ENCODE results near the gene PTPRO. TPM values are rescaled to one million over a fixed set of nuclear protein-coding genes. Genes with fewer than 3 reads are reported as not detected.

PTPRO gene
- total RNA-seq, 1 experiment from 2014 or later, result 1.3 TPM

GRCh38 chr12:15411842-15412241, 89.5 kb downstream of the PTPRO start:
- no peaks in the 10 kb centered on the region for H3K27me3 ChIP-seq
- H3K4me3 ChIP-seq, result no peak overlapping the region
- no peaks in the 10 kb centered on the region for H3K9me3 ChIP-seq

GRCh38 chr12:15417691-15418090, 95.4 kb downstream of the PTPRO start:
- no peak for DNase-seq
- Histone ChIP-seq H3K9me3 (no peaks in the 10 kb centered on the region), H3K4me3 (no peak overlapping the region), H3K27me3 (no peaks in the 10 kb centered on the region), H3K36me3 (no peaks in the 10 kb centered on the region)

More at GRCh38 chr12:15411842-15412241, 89.5 kb downstream of the PTPRO start:
- no peaks in the 10 kb centered on the region for H3K36me3 ChIP-seq
- DNase-seq, result no peak

DNA sequence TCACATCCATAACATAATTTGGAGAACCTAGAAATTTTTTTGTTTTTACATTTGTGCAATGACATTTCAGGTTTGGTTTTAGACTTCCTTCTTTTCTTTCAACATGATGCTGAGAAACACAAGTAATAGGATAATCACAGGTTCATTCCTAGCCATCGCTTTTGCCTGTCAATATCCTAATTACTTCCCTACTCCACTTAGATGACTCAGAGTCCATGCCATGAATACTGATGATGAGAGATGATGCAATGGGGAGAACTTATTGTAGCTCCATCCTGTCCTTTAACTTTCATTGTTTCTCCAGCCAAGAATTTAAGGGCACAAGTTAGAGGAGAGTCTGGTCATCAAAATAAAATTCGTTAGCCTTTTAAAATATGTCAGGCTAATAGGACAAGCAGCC, 101.3 kb downstream of the PTPRO start:
- no peak for DNase-seq
- H3K9me3 ChIP-seq, result no peaks in the 10 kb centered on the region
- no peaks in the 10 kb centered on the region for H3K36me3 ChIP-seq
- H3K27me3 ChIP-seq, result no peaks in the 10 kb centered on the region
- H3K4me3 ChIP-seq, result no peak overlapping the region

- no peaks in the 10 kb centered on the region for H3K36me3 ChIP-seq
- H3K27me3 ChIP-seq, result no peaks in the 10 kb centered on the region
- no peak for DNase-seq
- H3K9me3 ChIP-seq, result no peaks in the 10 kb centered on the region
- H3K4me3 ChIP-seq, result no peak overlapping the region
Measured at GRCh38 chr12:15427913-15428312, 105.6 kb downstream of the PTPRO start.

DNA sequence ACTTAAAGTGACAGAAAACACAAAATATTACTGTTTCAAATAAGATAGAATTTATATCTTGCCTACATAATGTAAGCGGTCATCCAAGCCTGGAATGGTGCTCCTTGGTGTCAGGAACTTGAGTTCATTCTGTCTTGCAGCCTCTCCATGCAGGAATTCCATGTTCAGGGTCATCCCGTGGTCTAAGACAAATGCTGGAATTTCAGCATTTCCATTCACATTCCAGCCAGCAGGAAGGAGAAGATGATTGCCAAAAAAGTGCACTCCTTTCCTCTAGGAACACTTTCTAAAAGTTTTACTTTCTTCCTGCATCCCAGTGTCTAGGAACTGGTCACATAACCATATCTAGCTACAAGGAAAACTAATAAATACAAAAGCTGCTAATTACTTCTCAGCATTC, 106.3 kb downstream of the PTPRO start:
- DNase-seq, result no peak
- Histone ChIP-seq H3K4me3 (no peak overlapping the region), H3K36me3 (no peaks in the 10 kb centered on the region)

GRCh38 chr12:15429262-15429661, 107.0 kb downstream of the PTPRO start:
- no peaks in the 10 kb centered on the region for H3K9me3 ChIP-seq
- DNase-seq, result no peak
- no peaks in the 10 kb centered on the region for H3K27me3 ChIP-seq
- H3K36me3 ChIP-seq, result no peaks in the 10 kb centered on the region
- H3K4me3 ChIP-seq, result no peak overlapping the region

More for the DNA sequence above, 106.3 kb downstream of the PTPRO start:
- Histone ChIP-seq H3K9me3 (no peaks in the 10 kb centered on the region), H3K27me3 (no peaks in the 10 kb centered on the region)

DNA sequence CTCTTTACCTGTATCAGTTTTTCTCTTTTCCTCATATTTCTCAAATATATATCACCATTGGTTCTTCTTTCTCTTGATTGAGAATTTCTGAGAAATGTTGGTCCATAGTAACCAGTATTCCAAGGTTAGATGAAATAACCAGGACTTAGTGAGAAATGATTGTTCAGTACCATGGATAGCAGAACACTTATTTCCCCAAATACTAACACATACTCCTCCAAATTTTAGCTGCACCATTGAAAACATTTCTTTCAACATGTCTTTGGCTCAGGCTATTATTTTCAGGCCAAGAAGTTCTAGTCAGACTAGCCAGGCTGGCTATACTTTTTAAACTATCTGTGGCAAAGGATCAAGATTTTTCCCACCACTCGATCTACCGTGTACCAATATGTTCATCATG, 113.3 kb downstream of the PTPRO start:
- peaks cover 5% of the 10 kb centered on the region for H3K9me3 ChIP-seq
- no peaks in the 10 kb centered on the region for H3K27me3 ChIP-seq
- no peak overlapping the region for H3K4me3 ChIP-seq
- no peaks in the 10 kb centered on the region for H3K36me3 ChIP-seq
- DNase-seq, result no peak

GRCh38 chr12:15439459-15439858, 117.2 kb downstream of the PTPRO start:
- H3K27me3 ChIP-seq, result no peaks in the 10 kb centered on the region
- DNase-seq, result no peak
- peaks cover 7% of the 10 kb centered on the region for H3K9me3 ChIP-seq
- no peak overlapping the region for H3K4me3 ChIP-seq
- no peaks in the 10 kb centered on the region for H3K36me3 ChIP-seq

DNA sequence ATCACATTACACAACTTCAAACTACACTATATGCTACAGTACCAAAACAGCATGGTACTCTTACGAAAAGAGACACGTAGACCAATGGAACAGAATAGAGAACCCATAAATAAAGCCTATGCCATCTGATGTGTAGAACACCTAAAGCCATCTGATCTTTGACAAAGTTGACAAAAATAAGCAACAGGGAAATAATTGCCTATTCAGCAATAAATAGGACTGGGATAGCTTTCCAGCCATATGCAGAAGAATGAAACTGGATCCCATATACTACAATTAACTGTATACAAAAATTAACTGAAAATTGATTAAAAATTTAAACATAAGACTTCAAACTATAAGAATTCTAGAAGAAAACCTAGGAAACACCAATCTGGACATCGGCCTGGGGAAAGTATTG, 120.7 kb downstream of the PTPRO start:
- Histone ChIP-seq H3K36me3 (no peaks in the 10 kb centered on the region), H3K4me3 (no peak overlapping the region), H3K9me3 (peaks cover 6% of the 10 kb centered on the region), H3K27me3 (no peaks in the 10 kb centered on the region)
- DNase-seq, result no peak

DNA sequence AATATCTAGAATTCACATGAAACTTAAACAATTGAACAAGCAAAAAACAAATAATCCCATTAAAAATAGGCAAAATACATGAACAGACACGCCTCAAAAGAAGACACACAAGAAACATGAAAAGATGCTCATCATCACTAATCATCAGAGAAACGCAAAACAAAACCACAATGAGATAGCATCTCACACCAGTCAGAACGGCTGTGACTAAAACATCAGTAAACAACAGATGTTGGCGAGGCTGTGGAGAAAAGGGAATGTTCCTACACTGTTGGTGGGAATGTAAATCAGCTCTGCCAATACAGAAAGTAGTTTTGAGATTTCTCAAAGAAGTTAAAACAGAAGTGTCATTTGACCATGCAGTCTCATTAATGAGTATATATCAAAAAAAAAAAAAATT, 121.3 kb downstream of the PTPRO start:
- Histone ChIP-seq H3K36me3 (no peaks in the 10 kb centered on the region), H3K27me3 (no peaks in the 10 kb centered on the region)

DNA sequence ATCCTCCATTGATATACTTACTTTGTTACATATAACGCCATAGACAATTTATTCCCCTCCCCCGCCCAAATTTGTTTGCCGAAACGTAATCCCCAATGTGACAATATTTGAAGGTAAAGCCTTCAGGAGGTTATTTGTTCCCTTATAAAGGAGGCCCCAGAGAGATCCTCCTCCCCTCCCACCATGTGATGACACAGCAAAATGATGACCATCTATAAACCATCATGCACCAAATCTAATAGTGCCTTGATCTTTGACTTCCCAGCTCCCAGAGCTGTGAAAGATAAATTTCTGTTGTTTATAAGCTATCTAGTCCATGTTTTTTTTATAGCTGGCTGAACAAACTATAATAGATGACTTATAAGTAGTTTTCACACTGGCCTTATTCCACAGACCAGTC, 122.2 kb downstream of the PTPRO start:
- H3K36me3 ChIP-seq, result no peaks in the 10 kb centered on the region

More for the DNA sequence above, 121.3 kb downstream of the PTPRO start:
- Histone ChIP-seq H3K4me3 (no peak overlapping the region), H3K9me3 (peaks cover 2% of the 10 kb centered on the region)
- no peak for DNase-seq

GRCh38 chr12:15446807-15447206, 124.5 kb downstream of the PTPRO start:
- peak; percentile 55 for DNase-seq
- H3K36me3 ChIP-seq, result no peaks in the 10 kb centered on the region
- no peaks in the 10 kb centered on the region; the same call in 1 of the 2 replicates for H3K9me3 ChIP-seq
- H3K4me3 ChIP-seq, result no peak overlapping the region
- H3K27me3 ChIP-seq, result no peaks in the 10 kb centered on the region

More for the DNA sequence above, 122.2 kb downstream of the PTPRO start:
- Histone ChIP-seq H3K4me3 (no peak overlapping the region), H3K27me3 (no peaks in the 10 kb centered on the region), H3K9me3 (peaks cover 2% of the 10 kb centered on the region; the same call in 1 of the 2 replicates)
- no peak for DNase-seq

- Histone ChIP-seq H3K9me3 (peaks cover 12% of the 10 kb centered on the region), H3K36me3 (no peaks in the 10 kb centered on the region), H3K4me3 (no peak overlapping the region), H3K27me3 (no peaks in the 10 kb centered on the region)
- DNase-seq, result no peak
Measured at GRCh38 chr12:15453613-15454012, 131.3 kb downstream of the PTPRO start.

- no peak for DNase-seq
- no peaks in the 10 kb centered on the region for H3K27me3 ChIP-seq
- H3K36me3 ChIP-seq, result no peaks in the 10 kb centered on the region
- H3K4me3 ChIP-seq, result no peak overlapping the region
- H3K9me3 ChIP-seq, result peaks cover 22% of the 10 kb centered on the region
Measured at GRCh38 chr12:15458008-15458407, 135.7 kb downstream of the PTPRO start.

DNA sequence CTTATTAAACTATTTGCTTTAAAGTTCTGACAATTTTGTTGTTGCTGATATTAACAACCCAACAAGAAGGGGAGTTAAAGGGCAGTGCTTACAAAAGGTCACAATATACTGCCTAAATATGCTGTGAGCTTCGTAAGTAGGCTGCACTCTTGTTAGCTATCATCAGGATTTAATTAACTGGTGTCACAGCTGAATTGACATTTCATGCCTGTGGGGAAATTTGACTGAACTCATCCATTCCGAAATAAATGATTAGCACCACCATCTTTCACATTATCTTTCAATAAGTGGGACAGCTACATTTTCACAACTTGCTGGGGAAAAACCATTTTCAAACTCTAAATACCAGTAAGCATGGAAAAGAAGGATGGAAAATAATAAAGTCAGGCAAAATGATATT, 146.6 kb downstream of the PTPRO start:
- no peak overlapping the region for H3K4me3 ChIP-seq
- no peak for DNase-seq
- no peaks in the 10 kb centered on the region for H3K36me3 ChIP-seq
- H3K27me3 ChIP-seq, result no peaks in the 10 kb centered on the region; the same call in 1 of the 2 replicates
- no peaks in the 10 kb centered on the region; the same call in 1 of the 2 replicates for H3K9me3 ChIP-seq

- Histone ChIP-seq H3K9me3 (no peaks in the 10 kb centered on the region; the same call in 1 of the 2 replicates), H3K36me3 (no peaks in the 10 kb centered on the region), H3K4me3 (no peak overlapping the region), H3K27me3 (no peaks in the 10 kb centered on the region; the same call in 1 of the 2 replicates)
- no peak for DNase-seq
Measured at GRCh38 chr12:15469356-15469755, 147.0 kb downstream of the PTPRO start.

GRCh38 chr12:15472036-15472435, 149.7 kb downstream of the PTPRO start:
- H3K9me3 ChIP-seq, result no peaks in the 10 kb centered on the region
- no peak for DNase-seq
- no peaks in the 10 kb centered on the region; the same call in 1 of the 2 replicates for H3K27me3 ChIP-seq
- no peaks in the 10 kb centered on the region for H3K36me3 ChIP-seq
- no peak overlapping the region for H3K4me3 ChIP-seq

DNA sequence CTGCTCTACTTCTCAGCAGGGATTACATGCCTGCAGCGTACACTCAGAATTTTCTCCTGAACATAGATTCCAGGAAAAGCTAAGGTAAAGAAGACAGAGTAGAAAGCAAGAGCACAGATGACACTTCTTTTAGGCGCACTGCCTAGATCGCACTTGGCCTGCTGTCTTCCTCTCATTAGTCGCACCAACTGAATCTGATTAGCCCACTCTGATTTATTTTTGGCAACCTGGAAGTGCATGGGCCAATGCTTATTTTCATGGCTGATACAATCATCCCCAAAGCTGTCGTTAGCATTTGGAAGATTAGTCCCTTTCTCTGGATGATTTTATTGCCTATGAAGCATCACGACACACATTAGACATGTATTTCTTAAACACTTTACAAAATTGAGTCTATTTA, 152.5 kb downstream of the PTPRO start:
- no peaks in the 10 kb centered on the region for H3K36me3 ChIP-seq
- no peak overlapping the region for H3K4me3 ChIP-seq
- H3K9me3 ChIP-seq, result no peaks in the 10 kb centered on the region
- peak; percentile 48 for DNase-seq
- no peaks in the 10 kb centered on the region for H3K27me3 ChIP-seq

- peak; percentile 64 for DNase-seq
Measured at GRCh38 chr12:15477761-15478160, 155.5 kb downstream of the PTPRO start.

More at GRCh38 chr12:15477761-15478160, 155.5 kb downstream of the PTPRO start:
- H3K4me3 ChIP-seq, result no peak overlapping the region
- no peaks in the 10 kb centered on the region for H3K9me3 ChIP-seq
- no peaks in the 10 kb centered on the region for H3K27me3 ChIP-seq
- no peaks in the 10 kb centered on the region for H3K36me3 ChIP-seq
